Keratinocyte (primary cell): Measurements from ENCODE around the gene MIF4GD.

Source experiments
- EZH2 ChIP-seq: IDR thresholded peaks from one replicate; pipeline ENCODE4 v1.6.1; 2012; ENCODE audit warnings: inconsistent platforms, mild to moderate bottlenecking, low read length, moderate library complexity
- TF ChIP-seq, protein P1 (sequence below), 3 experiments: IDR thresholded peaks in 1 of 3; conservative IDR thresholded peaks in 1 of 3; optimal IDR thresholded peaks in 1 of 3; 2 replicates in 2 of 3; 3 replicates in 1 of 3; pipeline versions ENCODE3 to v1.5.1; 2011; ENCODE audit warnings: low read length in 3 of 3, mild to moderate bottlenecking in 3 of 3, moderate library complexity in 2 of 3, control low read depth in 1 of 3, inconsistent platforms in 1 of 3; ENCODE audit not compliant: insufficient read depth in 2 of 3; ENCODE audit errors: extremely low read depth in 1 of 3

DNA sequence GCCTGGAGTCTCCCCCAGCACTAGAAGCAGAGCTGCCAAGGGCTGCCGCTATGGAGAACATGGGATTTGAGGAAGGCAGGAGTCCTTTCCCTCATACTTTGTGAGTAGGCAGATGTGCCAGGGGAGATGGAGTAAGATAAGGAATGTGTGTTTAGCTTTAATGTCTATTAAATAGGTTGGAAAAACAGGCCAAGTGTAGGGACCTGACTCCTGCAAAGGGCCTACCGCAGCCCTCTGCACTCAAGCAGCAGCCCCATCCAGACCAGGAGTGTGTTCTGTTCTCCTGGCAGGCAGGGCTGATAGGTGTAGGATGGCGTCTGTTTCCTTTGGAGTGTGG lies 1.8 kb upstream of the MIF4GD start:
- TF ChIP-seq EZH2, result no peak
- TF ChIP-seq, protein P1, sequence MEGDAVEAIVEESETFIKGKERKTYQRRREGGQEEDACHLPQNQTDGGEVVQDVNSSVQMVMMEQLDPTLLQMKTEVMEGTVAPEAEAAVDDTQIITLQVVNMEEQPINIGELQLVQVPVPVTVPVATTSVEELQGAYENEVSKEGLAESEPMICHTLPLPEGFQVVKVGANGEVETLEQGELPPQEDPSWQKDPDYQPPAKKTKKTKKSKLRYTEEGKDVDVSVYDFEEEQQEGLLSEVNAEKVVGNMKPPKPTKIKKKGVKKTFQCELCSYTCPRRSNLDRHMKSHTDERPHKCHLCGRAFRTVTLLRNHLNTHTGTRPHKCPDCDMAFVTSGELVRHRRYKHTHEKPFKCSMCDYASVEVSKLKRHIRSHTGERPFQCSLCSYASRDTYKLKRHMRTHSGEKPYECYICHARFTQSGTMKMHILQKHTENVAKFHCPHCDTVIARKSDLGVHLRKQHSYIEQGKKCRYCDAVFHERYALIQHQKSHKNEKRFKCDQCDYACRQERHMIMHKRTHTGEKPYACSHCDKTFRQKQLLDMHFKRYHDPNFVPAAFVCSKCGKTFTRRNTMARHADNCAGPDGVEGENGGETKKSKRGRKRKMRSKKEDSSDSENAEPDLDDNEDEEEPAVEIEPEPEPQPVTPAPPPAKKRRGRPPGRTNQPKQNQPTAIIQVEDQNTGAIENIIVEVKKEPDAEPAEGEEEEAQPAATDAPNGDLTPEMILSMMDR (optimal IDR thresholded peaks at IDR 0.05 in 1 of 3, IDR thresholded peaks at IDR 0.05 in 1 of 3, conservative IDR thresholded peaks at IDR 0.05 in 1 of 3; ENCODE audit: extremely low read depth in 1 of 3, insufficient read depth in 2 of 3, low read length in 3 of 3), result no peak
